SJSA1 (cell line): ENCODE data around the gene UBALD2. TPM values are rescaled to one million over a fixed set of nuclear protein-coding genes. Genes with fewer than 3 reads are reported as not detected.
A peak's percentile ranks its signal among the peaks of the same experiment; 100 is the strongest.
"Not testable (repeated sequence)": the region's sequence is repeated elsewhere in the genome, so short reads cannot be mapped to it uniquely, and the experiment has no call there.

Experiments
- DNase-seq, 2 experiments: peaks; one replicate each; pipeline ENCODE4 v3.0.0-alpha.2; 2015 to 2020; ENCODE audit warnings: low spot score in 2 of 2, low read depth in 1 of 2
- H3K27ac ChIP-seq: fragments of 250-450 bp; sonication (Bioruptor Pico); 2 replicates; pipeline ENCODE4 v1.5.1; 2020; ENCODE audit warnings: mild to moderate bottlenecking, moderate library complexity
- H3K27me3 ChIP-seq: fragments of 250-450 bp; sonication (Bioruptor Pico); replicated peaks from 2 replicates; pipeline ENCODE4 v1.5.1; 2020; ENCODE audit warnings: mild to moderate bottlenecking, moderate library complexity
- H3K36me3 ChIP-seq: fragments of 250-450 bp; sonication (Bioruptor Pico); 2 replicates; pipeline ENCODE4 v1.5.1; 2020; ENCODE audit warnings: mild to moderate bottlenecking
- H3K4me1 ChIP-seq: fragments of 250-450 bp; sonication (Bioruptor Pico); replicated peaks from 2 replicates; pipeline ENCODE4 v1.6.1; 2021; ENCODE audit warnings: mild to moderate bottlenecking
- H3K4me3 ChIP-seq: fragments of 250-450 bp; sonication (Bioruptor Pico); 2 replicates; pipeline ENCODE4 v1.5.1; 2020; ENCODE audit warnings: mild to moderate bottlenecking
- H3K9me3 ChIP-seq: fragments of 250-450 bp; sonication (Bioruptor Pico); replicated peaks from 2 replicates; pipeline ENCODE4 v1.5.1; 2020; ENCODE audit warnings: mild to moderate bottlenecking
- total RNA-seq: library from RNA; depleted of rRNA; stranded (reverse); fragments of >200 nt; shearing (Covaris generic); gene quantifications from 2 replicates; pipeline ENCODE4 v1.2.3, GENCODE V29; 2014

UBALD2 gene
- total RNA-seq, 1 experiment from 2014 or later = 13.7 TPM

- Histone ChIP-seq H3K4me3 (peak overlapping the region; percentile 98), H3K27ac (peak overlapping the region; percentile 92), H3K4me1 (peaks cover 59% of the 10 kb centered on the region), H3K9me3 (peaks cover 2% of the 10 kb centered on the region; the same call in 1 of the 2 replicates), H3K27me3 (no peaks in the 10 kb centered on the region), H3K36me3 (peaks cover 42% of the 10 kb centered on the region)
- peak in 1 of 2 experiments; percentile 65 for DNase-seq
Measured at GRCh38 chr17:76265624-76266243, 586 bp downstream of the UBALD2 start.

GRCh38 chr17:76266244-76266938, 1.2 kb downstream of the UBALD2 start:
- Histone ChIP-seq H3K9me3 (peaks cover 2% of the 10 kb centered on the region; the same call in 1 of the 2 replicates), H3K27me3 (no peaks in the 10 kb centered on the region), H3K36me3 (peaks cover 49% of the 10 kb centered on the region), H3K27ac (peak overlapping the region; percentile 92), H3K4me3 (peak overlapping the region; percentile 98), H3K4me1 (peaks cover 59% of the 10 kb centered on the region)
- peak in 1 of 2 experiments; percentile 59 for DNase-seq

- Histone ChIP-seq H3K4me1 (peaks cover 52% of the 10 kb centered on the region), H3K9me3 (peaks cover 2% of the 10 kb centered on the region; the same call in 1 of the 2 replicates), H3K27me3 (no peaks in the 10 kb centered on the region), H3K27ac (peak overlapping the region; percentile 92; the same call in 1 of the 2 replicates), H3K36me3 (peaks cover 56% of the 10 kb centered on the region), H3K4me3 (peak overlapping the region; percentile 98)
- no peak for DNase-seq
Measured at GRCh38 chr17:76267051-76267576, 2.0 kb downstream of the UBALD2 start.

- Histone ChIP-seq H3K27ac (peak overlapping the region; percentile 51), H3K4me1 (peaks cover 48% of the 10 kb centered on the region), H3K36me3 (peaks cover 61% of the 10 kb centered on the region)
- not testable (repeated sequence) for H3K9me3 ChIP-seq, H3K4me3 ChIP-seq, H3K27me3 ChIP-seq, DNase-seq
Measured at GRCh38 chr17:76267581-76268001, 2.4 kb downstream of the UBALD2 start.

- Histone ChIP-seq H3K27ac (peak overlapping the region; percentile 51), H3K4me3 (no peak overlapping the region), H3K27me3 (no peaks in the 10 kb centered on the region), H3K36me3 (peaks cover 67% of the 10 kb centered on the region), H3K9me3 (peaks cover 6% of the 10 kb centered on the region; the same call in 1 of the 2 replicates), H3K4me1 (peaks cover 42% of the 10 kb centered on the region)
- DNase-seq = peak; percentile 55 to 74
Measured at GRCh38 chr17:76268015-76268749, 3.0 kb downstream of the UBALD2 start.

- Histone ChIP-seq H3K36me3 (peaks cover 74% of the 10 kb centered on the region), H3K9me3 (peaks cover 6% of the 10 kb centered on the region; the same call in 1 of the 2 replicates), H3K27ac (no peak overlapping the region; the same call in 1 of the 2 replicates), H3K4me1 (peaks cover 31% of the 10 kb centered on the region), H3K4me3 (no peak overlapping the region), H3K27me3 (no peaks in the 10 kb centered on the region)
- DNase-seq = no peak
Measured at GRCh38 chr17:76268991-76269981, 4.1 kb downstream of the UBALD2 start.

GRCh38 chr17:76270127-76270592, 5.0 kb downstream of the UBALD2 start:
- Histone ChIP-seq H3K4me1 (peaks cover 28% of the 10 kb centered on the region), H3K27me3 (no peaks in the 10 kb centered on the region), H3K9me3 (peaks cover 6% of the 10 kb centered on the region; the same call in 1 of the 2 replicates), H3K27ac (no peak overlapping the region), H3K36me3 (peaks cover 82% of the 10 kb centered on the region), H3K4me3 (no peak overlapping the region)
- no peak for DNase-seq

GRCh38 chr17:76270770-76271668, 5.9 kb downstream of the UBALD2 start:
- Histone ChIP-seq H3K4me1 (peaks cover 28% of the 10 kb centered on the region), H3K4me3 (no peak overlapping the region)
- no peak for DNase-seq

GRCh38 chr17:76271669-76272540, 6.8 kb downstream of the UBALD2 start:
- H3K36me3 ChIP-seq = peaks cover 73% of the 10 kb centered on the region
- no peak overlapping the region for H3K27ac ChIP-seq
- H3K4me3 ChIP-seq = no peak overlapping the region
- peaks cover 23% of the 10 kb centered on the region for H3K4me1 ChIP-seq
- H3K9me3 ChIP-seq = peaks cover 3% of the 10 kb centered on the region; the same call in 1 of the 2 replicates
- no peaks in the 10 kb centered on the region for H3K27me3 ChIP-seq
- DNase-seq = no peak

More at GRCh38 chr17:76270770-76271668, 5.9 kb downstream of the UBALD2 start:
- Histone ChIP-seq H3K27ac (no peak overlapping the region), H3K27me3 (no peaks in the 10 kb centered on the region), H3K36me3 (peaks cover 81% of the 10 kb centered on the region), H3K9me3 (peaks cover 3% of the 10 kb centered on the region; the same call in 1 of the 2 replicates)

- no peak for DNase-seq
- Histone ChIP-seq H3K36me3 (peaks cover 74% of the 10 kb centered on the region), H3K4me1 (peaks cover 21% of the 10 kb centered on the region), H3K4me3 (no peak overlapping the region), H3K27ac (no peak overlapping the region), H3K27me3 (no peaks in the 10 kb centered on the region), H3K9me3 (peaks cover 3% of the 10 kb centered on the region; the same call in 1 of the 2 replicates)
Measured at GRCh38 chr17:76272541-76273444, 7.6 kb downstream of the UBALD2 start.
